GM12878 (cell line): ENCODE results near the gene ARPP21. TPM values are rescaled to one million over a fixed set of nuclear protein-coding genes. Genes with fewer than 3 reads are reported as not detected.

Experiments
- ATAC-seq: fragments of 200-7000 bp; cut with Tn5 transposase; 3 replicates; pipeline ENCODE4 v1.9.1; 2020; ENCODE audit warnings: mild to moderate bottlenecking, moderate library complexity
- BruUV-seq: library from RNA; stranded (reverse); fragments of 400-500 nt; replicated peaks from 2 replicates; lab custom pipeline; 2021; lab: Mats Ljungman, UMichigan
- CTCF ChIA-PET: fragments of 300-600 bp; sonication (Branson Sonifier 250); formaldehyde crosslinking; extraction: SDS; loops from one replicate; lab custom pipeline; 2021; ENCODE audit warnings: inconsistent platforms; lab: Yijun Ruan, JAX
- POLR2A ChIA-PET: fragments of 350-600 bp; formaldehyde crosslinking; extraction: SDS; loops from one replicate; lab custom pipeline; 2021; ENCODE audit warnings: inconsistent platforms; lab: Charles Lee
- RAD21 ChIA-PET: fragments of 300-600 bp; sonication (Branson Sonifier 250); formaldehyde crosslinking; loops from one replicate; lab custom pipeline; 2023; ENCODE audit warnings: antibody characterized with exemption; ENCODE audit not compliant: unreplicated experiment; lab: Charles Lee
- SMC1A ChIA-PET: fragments of 300-600 bp; sonication (Branson Sonifier 250); formaldehyde crosslinking; loops from one replicate; lab custom pipeline; 2023; ENCODE audit not compliant: unreplicated experiment, uncharacterized antibody; lab: Charles Lee
- DNase-seq: peaks from one replicate; pipeline ENCODE4 v3.0.0-alpha.2; 2011; ENCODE audit warnings: low read depth, low spot score
- FAIRE-seq: peaks from 3 replicates; lab custom pipeline; 2011; peaks lifted over from hg19 to GRCh38; lab: Jason Lieb, UNC
- H2AFZ ChIP-seq: 2 replicates; pipeline ENCODE4 v1.6.0; 2011; ENCODE audit warnings: low read depth, low read length, control low read depth; ENCODE audit not compliant: control insufficient read depth
- H3K27ac ChIP-seq: 2 replicates; pipeline ENCODE4 v1.5.1; 2011; ENCODE audit warnings: control low read depth; ENCODE audit not compliant: control insufficient read depth, insufficient read depth
- H3K27me3 ChIP-seq, 2 experiments: replicated peaks in 1 of 2; 2 replicates each; pipeline versions ENCODE4 v1.6.0 to v1.6.1; 2011; ENCODE audit warnings: low read length in 1 of 2; ENCODE audit not compliant: control insufficient read depth in 2 of 2, insufficient read depth in 2 of 2
- H3K36me3 ChIP-seq, 2 experiments: 2 replicates each; pipeline ENCODE4 v1.5.1; 2011; ENCODE audit warnings: low read length in 1 of 2; ENCODE audit not compliant: control insufficient read depth in 2 of 2, insufficient read depth in 2 of 2
- H3K4me1 ChIP-seq: 2 replicates; pipeline ENCODE4 v1.6.1; 2011; ENCODE audit warnings: mild to moderate bottlenecking, low read length, moderate library complexity, mixed read lengths; ENCODE audit not compliant: control insufficient read depth, insufficient read depth
- H3K4me2 ChIP-seq: 2 replicates; pipeline ENCODE4 v1.6.0; 2011; ENCODE audit warnings: control low read depth; ENCODE audit not compliant: control insufficient read depth, insufficient read depth
- H3K4me3 ChIP-seq: fragments of 200-600 bp; sonication (generic); 2 replicates; pipeline ENCODE4 v1.5.1; 2016
- H3K79me2 ChIP-seq: 2 replicates; pipeline ENCODE4 v1.6.0; 2011; ENCODE audit warnings: low read length; ENCODE audit not compliant: control insufficient read depth, insufficient read depth
- H3K9ac ChIP-seq: 2 replicates; pipeline ENCODE4 v1.8.0; 2011; ENCODE audit warnings: low read length, control low read depth, mixed read lengths; ENCODE audit not compliant: control insufficient read depth, insufficient read depth
- H3K9me3 ChIP-seq: replicated peaks from 3 replicates; pipeline ENCODE4 v1.5.1; 2011; ENCODE audit warnings: mild to moderate bottlenecking, low read length; ENCODE audit not compliant: control insufficient read depth, insufficient read depth
- H4K20me1 ChIP-seq: 2 replicates; pipeline ENCODE4 v1.6.0; 2011; ENCODE audit not compliant: control insufficient read depth, insufficient read depth
- CBX3 ChIP-seq: fragments of 200-600 bp; sonication (generic); IDR thresholded peaks from 2 replicates; pipeline ENCODE4 v1.6.1; 2016; ENCODE audit warnings: low read depth, borderline replicate concordance
- CEBPB ChIP-seq, 2 experiments: fragments of 150-350 bp in 1 of 2; IDR thresholded peaks; 2 replicates each; pipeline ENCODE4 v1.6.1; 2012 to 2014; ENCODE audit warnings: low read depth in 2 of 2, low read length in 2 of 2, borderline replicate concordance in 1 of 2, inconsistent platforms in 1 of 2
- EED ChIP-seq: sonication (generic); IDR thresholded peaks from 2 replicates; pipeline ENCODE4 v1.6.1; 2016; ENCODE audit warnings: antibody characterized with exemption, low read depth
- GABPA ChIP-seq: IDR thresholded peaks from 2 replicates; pipeline ENCODE4 v1.6.1; 2014; ENCODE audit warnings: antibody characterized with exemption, low read depth, mild to moderate bottlenecking, inconsistent platforms
- KAT2A ChIP-seq: conservative IDR thresholded peaks from 2 replicates; pipeline ENCODE4 v1.6.1; 2011; ENCODE audit warnings: low read depth, low read length; ENCODE audit not compliant: control insufficient read depth
- MTA3 ChIP-seq: IDR thresholded peaks from 2 replicates; pipeline ENCODE4 v1.6.1; 2012; ENCODE audit warnings: low read length, inconsistent platforms, borderline replicate concordance
- NBN ChIP-seq: fragments of 450-650 bp; IDR thresholded peaks from 2 replicates; pipeline ENCODE4 v1.6.1; 2016
- RBBP5 ChIP-seq: fragments of 200-600 bp; sonication (generic); conservative IDR thresholded peaks from 2 replicates; pipeline ENCODE4 v1.6.1; 2016
- SMC3 ChIP-seq: IDR thresholded peaks from 2 replicates; pipeline ENCODE4 v1.6.1; 2011; ENCODE audit warnings: low read length, improper control_type of control experiment, borderline replicate concordance
- ZNF217 ChIP-seq: fragments of 450-650 bp; IDR thresholded peaks from 2 replicates; pipeline ENCODE4 v1.6.1; 2017; ENCODE audit warnings: antibody characterized with exemption, mild to moderate bottlenecking
- WGBS: methylation state at CpG from one replicate; pipeline ENCODE4 v1.1.6; 2016; ENCODE audit warnings: low lambda C conversion rate; ENCODE audit not compliant: insufficient replicate concordance, insufficient coverage; ENCODE audit errors: missing lambda C conversion rate; 5-methylcytosine and 5-hydroxymethylcytosine counted together
- in situ Hi-C: fragments of 300-500 bp; cut with MboI; formaldehyde crosslinking; loops from 9 replicates; pipeline ENCODE4 v1.14.3; 2018; ENCODE audit warnings: mixed read lengths
- intact Hi-C: fragments of 100-400 bp; cut with micrococcal nuclease; formaldehyde crosslinking; loops from one replicate; pipeline ENCODE4 v1.14.2; 2022; ENCODE audit not compliant: unreplicated experiment
- polyA plus RNA-seq, 11 experiments: library from polyadenylated mRNA; depleted of rRNA in 4 of 11; unstranded in 6 of 11; stranded (reverse) in 5 of 11; fragments of >200 nt; fragmentation: Nextera tagmentation in 4 of 11; fragmentation: Illumina TruSeq in 1 of 11; extraction: Ambion mirVana in 4 of 11; extraction: Trizol in 1 of 11; gene quantifications; 1 replicate in 1 of 11; 2 replicates in 10 of 11; pipeline versions ENCODE4 v1.2.1 to v1.2.3, GENCODE V29; 2011 to 2016; ENCODE audit warnings: inconsistent platforms in 2 of 11, missing spikeins in 2 of 11, low read depth in 1 of 11
- total RNA-seq, 4 experiments: library from RNA; depleted of rRNA in 3 of 4; stranded (reverse); fragments of >200 nt in 3 of 4; fragmentation: Illumina TruSeq in 1 of 4; extraction: Trizol in 1 of 4; gene quantifications; 2 replicates each; pipeline versions ENCODE4 v1.2.1 to v1.2.3, GENCODE V29; 2013 to 2021
- TF ChIP-seq, protein P1 (sequence below): IDR thresholded peaks from 2 replicates; pipeline ENCODE4 v1.6.1; 2012; ENCODE audit warnings: low read length, inconsistent platforms

The ARPP21 gene
- total and polyA plus RNA-seq, 10 of the 15 experiments (the other 5 are each of a cell fraction or from before 2014, with no cell fraction given), result not detected

DNA sequence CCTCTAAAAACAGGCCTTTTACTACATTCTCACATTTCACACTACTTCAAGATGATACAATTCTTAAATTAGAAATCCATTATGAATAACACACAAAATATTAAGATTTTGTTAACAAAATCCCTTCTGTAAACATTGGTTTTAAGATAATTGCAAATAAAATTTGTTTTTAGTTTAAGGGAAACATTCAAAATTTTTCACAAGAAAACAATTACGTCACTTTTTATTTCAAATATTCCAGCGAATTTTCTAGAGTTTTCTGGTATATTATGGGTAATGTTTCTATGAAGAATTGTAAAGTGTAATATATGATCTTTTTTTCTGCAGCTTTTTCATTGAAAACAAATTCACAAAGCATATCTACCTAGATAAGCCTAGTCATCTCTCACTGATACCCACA lies 5.9 kb downstream of the ARPP21 start (continued):
- no peak for TF ChIP-seq CEBPB (IDR thresholded peaks at IDR 0.05; ENCODE audit: borderline replicate concordance in 1 of 2, low read depth in 2 of 2, low read length in 2 of 2)
- no peak for TF ChIP-seq MTA3

DNA sequence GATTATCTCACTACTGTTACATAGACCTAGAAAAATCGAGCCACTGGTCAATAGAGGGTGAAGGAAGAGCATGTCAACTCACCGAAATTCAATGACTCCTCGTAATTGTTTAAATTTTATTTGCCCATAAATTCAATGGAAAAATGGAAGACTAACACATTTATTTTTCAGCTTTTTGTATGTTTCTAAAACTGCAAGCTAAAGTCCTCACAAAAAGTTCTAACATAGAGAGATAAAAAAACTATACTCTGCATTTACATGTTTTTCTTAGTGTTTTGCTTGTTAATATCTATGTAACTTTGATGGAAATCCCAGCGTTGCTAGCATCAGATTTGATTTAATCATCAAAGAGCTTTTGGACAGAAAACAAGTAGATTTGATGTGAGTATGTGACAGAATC lies 6.8 kb downstream of the ARPP21 start:
- H3K4me3 ChIP-seq, result no peak overlapping the region
- no peak overlapping the region for H3K4me2 ChIP-seq
- no peaks in the 10 kb centered on the region for H4K20me1 ChIP-seq
- BruUV-seq, result no TSS peak
- TF ChIP-seq GABPA (no peak), CBX3 (no peak), KAT2A (no peak), RBBP5 (no peak), NBN (no peak), EED (no peak), SMC3 (no peak), ZNF217 (no peak)
- TF ChIP-seq, protein P1, sequence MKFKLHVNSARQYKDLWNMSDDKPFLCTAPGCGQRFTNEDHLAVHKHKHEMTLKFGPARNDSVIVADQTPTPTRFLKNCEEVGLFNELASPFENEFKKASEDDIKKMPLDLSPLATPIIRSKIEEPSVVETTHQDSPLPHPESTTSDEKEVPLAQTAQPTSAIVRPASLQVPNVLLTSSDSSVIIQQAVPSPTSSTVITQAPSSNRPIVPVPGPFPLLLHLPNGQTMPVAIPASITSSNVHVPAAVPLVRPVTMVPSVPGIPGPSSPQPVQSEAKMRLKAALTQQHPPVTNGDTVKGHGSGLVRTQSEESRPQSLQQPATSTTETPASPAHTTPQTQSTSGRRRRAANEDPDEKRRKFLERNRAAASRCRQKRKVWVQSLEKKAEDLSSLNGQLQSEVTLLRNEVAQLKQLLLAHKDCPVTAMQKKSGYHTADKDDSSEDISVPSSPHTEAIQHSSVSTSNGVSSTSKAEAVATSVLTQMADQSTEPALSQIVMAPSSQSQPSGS, result no peak
- TF ChIP-seq, all 136 proteins: peak for 0
- ChIA-PET SMC1A (no interaction called here), RAD21 (no interaction called here), POLR2A (no interaction called here), CTCF (interaction anchor here (1.4 kb wide), 1 partner anchor 8 kb away, joined by 4 read pairs; no protein-coding TSS in a partner anchor)
- ATAC-seq (no peak), FAIRE-seq (no peak), DNase-seq (no peak)
- 44% methylated on average over 4 of the region's 4 CpGs for WGBS
- Histone ChIP-seq H3K4me1 (no peaks in the 10 kb centered on the region), H3K9ac (no peak overlapping the region), H3K27me3 (peaks cover 0 to 2% of the 10 kb centered on the region in 2 experiments; a peak in 1 of 4 replicates), H3K36me3 (no peaks in the 10 kb centered on the region), H3K9me3 (no peaks in the 10 kb centered on the region), H3K79me2 (no peaks in the 10 kb centered on the region), H3K27ac (no peak overlapping the region), H2AFZ (no peak overlapping the region)
- in situ Hi-C loops, result no loop called here
- intact Hi-C loops, result no loop called here
